GM18868 (cell line): Measurements from ENCODE around the gene MGME1.

ENCODE experiments used
- ATAC-seq: cut with Tn5 transposase; IDR thresholded peaks from one replicate; pipeline ENCODE4 v1.9.1; 2021; ENCODE audit warnings: mild to moderate bottlenecking, moderate library complexity; ENCODE audit not compliant: unreplicated experiment

Gene MGME1

GRCh38 chr20:17968366-17969277, at the start of gene MGME1, which contains the start of gene SNX5:
Gene MGME1, plus strand, starts transcription at chr20:17969018. Its CDS starts 842 bp downstream, at chr20:17969860.
Gene SNX5, minus strand, starts transcription at chr20:17968794. Its CDS starts 369 bp downstream, at chr20:17968425.
- peak; percentile 75 for ATAC-seq

- no peak for ATAC-seq
These were observed 49.7 kb upstream of the MGME1 start for GRCh38 chr20:17919149-17919548.

- no peak for ATAC-seq
These were observed 47.0 kb upstream of the MGME1 start for GRCh38 chr20:17921774-17922173.

DNA sequence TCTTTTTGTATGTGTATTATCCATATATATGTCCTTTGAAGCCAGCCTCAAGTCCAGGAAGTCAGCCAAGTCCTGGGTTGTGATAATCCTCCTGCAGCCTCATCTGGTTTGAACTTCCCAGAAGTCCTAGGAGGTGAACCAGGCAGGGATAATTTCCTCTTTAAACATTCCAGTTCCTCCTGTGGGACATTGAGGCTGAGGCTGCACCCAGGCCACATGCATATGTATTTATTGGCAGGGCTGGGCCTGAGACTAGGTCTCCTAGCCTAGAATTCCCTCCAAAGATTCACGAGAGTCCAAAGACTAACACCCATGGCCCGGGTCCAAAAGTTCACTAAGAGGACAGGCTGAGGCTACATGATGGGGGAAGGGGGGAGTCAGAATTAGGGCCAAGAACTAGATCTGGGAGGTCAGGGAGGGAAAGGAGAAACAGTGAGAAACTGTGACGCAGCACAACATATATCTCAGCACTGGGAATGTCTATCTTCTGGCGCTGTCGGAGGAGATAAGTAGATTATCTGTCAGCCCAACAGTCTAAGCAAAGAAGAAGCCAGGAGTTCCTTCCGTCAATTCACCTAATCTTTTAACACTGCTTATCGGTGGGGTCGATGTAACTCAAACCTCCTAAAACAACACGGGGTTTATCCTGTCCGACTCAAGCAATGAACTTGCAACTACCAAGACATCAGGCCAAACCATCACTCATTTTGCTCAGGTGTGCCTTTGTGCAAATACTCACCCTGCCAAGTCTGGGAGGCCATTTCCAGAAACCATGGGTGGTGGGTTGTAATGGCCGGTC, 43.5 kb upstream of the MGME1 start:
- ATAC-seq: no peak

DNA sequence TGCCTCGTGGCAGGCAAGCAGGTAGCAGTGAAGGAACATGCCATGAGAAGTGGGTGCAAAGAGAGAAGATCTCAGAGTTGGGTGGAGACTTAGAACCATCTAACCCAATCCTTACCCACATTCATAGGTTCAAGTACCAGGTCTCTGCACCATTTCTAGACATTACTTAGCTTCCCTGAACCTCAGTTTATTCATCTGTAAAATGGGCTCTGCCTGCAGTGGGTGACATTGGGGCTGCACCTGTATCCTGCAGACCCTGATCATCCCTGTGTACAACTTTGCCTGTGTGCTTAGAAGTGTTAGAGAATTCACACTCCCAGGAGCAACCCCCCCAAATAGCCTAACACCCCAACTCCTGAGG, 42.9 kb upstream of the MGME1 start:
- no peak for ATAC-seq

DNA sequence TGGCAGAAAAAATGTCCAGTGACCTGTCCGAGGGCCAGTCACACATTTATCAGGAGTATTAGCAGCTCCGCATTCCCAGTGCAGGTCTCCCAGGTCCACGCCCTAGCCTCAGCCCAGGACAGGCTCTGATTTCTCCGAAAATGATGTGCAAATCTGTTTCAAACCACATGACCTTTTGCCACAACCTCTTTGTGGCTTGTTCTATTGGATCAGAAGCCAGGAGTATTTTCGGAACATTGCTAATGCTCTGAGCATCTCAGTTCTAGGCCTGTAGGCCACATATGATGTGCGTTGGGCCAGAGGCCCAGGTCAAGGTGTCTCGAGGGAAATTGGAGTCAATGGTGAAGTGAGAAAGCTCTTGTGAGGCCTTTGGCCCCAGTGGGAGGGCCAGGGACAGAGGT, 40.6 kb upstream of the MGME1 start:
- no peak for ATAC-seq

- ATAC-seq: no peak
These were observed 40.0 kb upstream of the MGME1 start for GRCh38 chr20:17928633-17929311.

DNA sequence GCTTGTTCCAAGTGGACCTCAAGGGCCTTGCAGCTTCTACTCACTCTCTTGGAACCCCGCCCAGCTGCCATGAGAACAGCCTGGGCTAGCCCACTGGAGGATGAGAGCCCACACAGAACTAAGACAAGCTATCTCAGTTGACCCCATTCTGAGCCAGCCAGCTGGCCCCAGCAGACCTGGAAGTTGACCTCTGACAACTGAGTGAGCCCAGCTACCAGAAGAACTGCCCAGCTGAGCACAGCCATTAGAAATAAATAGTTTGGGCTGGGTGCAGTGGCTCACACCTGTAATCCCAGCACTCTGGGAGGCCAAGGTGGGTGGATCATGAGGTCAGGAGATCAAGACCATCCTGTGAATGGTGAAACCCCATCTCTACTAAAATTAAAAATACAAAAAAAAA, 37.3 kb upstream of the MGME1 start:
- ATAC-seq: no peak

- no peak for ATAC-seq
These were observed 36.4 kb upstream of the MGME1 start for GRCh38 chr20:17932396-17932795.

DNA sequence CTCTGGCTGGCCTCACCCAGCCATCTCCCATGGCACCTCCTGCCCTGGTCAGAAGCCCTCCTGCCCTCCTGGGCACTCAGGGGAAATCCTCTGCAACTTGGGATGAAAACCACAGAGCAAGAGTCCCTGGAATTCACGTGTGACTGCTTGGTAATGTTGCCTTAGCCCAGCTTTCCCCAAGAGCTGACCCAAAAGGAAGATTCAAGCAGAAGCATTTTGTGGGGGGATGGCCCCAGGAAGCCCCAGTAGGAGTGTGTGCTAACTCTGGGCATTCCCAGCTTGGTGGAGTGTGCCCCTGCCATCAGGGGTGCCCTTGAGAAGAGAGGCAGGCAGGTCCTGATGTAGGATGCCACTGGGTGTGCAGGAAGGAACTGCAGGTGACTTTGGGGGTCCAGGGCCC, 35.7 kb upstream of the MGME1 start:
- no peak for ATAC-seq

DNA sequence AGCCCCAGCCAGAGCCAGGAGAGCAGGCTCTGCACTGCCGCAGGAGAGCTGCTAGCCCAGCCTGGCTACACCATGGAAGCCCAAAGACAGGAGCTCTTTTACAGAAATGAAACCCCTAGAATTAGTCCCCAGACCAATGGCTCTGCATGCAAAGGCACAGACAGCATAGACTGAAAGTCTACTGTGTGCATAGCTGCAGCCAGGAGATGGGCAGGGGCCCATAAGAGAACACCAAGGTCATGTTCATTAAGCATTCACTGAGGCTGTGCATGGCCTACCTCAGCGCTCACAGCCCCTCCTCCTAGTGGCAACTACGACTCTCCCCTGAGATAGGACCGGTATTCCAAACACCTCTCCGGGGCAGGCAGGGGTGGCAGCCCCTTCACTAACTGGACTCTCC, 35.1 kb upstream of the MGME1 start:
- peak; percentile 82 for ATAC-seq

DNA sequence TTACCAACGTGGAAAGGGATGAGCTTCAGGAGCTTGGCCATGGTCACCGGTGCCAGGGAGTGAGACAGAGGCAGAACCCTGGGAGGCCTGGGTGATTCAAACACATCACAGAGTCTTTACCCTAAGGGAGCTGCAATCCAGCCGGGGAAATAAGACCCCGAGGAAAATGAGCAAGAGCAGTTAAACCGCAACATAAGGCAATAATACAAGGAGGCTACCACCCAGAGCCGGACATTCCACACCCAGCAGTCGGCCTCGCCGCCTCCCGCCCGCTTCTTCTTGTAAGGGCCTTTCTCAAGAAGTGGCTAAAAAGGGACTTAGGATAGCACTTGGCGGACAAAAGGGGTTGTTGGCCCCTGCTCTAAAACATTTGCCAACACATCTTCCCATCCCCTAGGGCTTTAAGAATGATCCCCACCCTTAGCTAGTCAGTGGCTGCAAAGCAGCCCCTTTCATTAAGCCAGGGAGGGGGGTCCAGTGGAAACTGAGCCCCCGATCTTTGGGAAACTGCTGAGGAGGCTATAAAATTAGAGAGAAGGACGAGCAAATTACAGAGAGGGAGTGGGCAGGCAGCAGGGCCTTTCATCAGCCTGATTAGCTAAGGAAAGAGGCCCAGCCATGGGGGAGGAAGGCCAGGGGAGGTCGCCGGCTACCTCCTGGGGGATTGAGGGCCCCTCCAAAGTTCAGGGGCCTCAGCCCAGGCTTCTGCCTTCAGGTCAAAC, 34.5 kb upstream of the MGME1 start:
- no peak for ATAC-seq

DNA sequence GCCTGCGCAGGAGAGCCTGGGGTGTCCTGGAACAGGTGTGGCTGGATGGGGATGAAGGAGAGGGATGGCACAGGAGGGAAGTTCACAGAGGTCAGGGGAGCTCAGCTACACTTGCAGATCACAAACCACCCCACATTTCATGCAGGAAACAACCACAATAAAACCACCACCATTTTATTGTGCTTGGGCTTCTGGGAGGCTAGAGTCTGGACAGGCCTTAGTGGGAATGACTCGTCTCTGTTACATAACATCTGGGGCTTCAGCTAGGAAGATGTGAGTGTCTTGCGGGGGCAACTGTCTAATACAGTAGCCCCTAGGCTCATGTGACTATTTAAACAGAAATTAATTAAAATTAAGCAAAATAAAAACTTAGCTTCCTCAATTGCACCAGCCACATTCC, 33.6 kb upstream of the MGME1 start:
- no peak for ATAC-seq

DNA sequence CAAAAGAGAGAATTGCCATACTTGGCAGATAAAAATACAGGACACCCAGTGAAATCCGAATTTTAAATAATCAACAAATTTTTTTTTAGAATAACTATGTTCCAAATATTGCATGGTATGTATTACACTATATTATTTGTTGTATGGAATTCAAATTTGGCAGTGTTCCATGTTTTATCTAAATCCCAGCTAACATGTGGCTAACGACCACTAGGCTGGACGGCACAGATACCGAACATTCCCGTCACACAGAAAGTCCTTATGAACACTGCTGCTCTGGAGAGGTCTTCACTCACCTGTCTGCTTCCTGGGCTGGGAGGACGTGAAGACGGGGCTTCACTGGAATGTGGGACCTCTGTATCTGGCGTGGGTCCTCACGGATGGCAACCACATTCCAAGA, 33.1 kb upstream of the MGME1 start:
- no peak for ATAC-seq

- ATAC-seq: no peak
These were observed 32.5 kb upstream of the MGME1 start for GRCh38 chr20:17936286-17936760.

DNA sequence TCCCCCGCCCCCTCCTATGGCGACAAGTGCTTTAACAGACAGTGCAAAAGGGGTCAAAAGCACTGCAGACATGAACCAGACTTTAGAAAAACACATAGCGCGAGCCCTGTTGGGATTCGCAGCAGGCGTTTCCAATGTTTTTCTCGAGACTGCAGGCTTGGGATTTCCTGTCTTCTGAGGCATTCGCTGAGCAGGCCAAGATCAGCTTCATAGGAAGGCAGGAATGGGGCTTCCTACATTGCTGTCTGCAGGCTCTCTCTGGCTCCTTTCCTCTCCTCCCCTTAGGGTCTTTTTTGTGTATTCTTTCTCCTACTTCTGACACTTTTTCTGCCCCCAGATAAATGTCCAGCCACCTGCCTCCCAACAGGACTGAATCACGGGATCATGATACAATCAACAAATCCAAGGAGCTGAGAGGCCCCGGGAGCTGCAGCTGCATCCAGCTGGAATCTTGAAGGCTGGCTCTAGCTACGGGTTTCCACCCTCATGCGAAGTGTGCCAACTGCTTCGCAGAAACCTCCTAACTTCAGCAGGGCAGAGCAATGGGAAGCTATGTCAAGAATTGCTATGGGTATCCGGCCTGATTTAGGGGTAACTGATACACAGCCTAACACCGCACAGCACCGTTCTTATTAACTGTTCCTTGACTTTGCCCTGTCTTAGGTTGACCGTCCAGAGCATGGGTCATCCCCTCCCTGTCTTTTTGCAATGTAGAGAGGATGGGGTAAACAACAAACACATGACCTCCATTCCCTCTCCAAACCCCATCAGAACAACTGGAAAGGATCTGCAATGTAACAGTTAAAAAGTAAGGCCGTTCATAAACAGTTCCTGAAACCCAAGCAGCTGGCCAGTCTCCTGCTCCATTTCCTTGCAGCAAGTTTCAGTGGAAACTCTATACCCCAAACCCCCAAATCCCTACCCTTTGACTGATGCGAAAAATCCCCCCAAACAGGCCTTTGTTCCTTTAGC, 31.8 kb upstream of the MGME1 start:
- ATAC-seq: no peak

DNA sequence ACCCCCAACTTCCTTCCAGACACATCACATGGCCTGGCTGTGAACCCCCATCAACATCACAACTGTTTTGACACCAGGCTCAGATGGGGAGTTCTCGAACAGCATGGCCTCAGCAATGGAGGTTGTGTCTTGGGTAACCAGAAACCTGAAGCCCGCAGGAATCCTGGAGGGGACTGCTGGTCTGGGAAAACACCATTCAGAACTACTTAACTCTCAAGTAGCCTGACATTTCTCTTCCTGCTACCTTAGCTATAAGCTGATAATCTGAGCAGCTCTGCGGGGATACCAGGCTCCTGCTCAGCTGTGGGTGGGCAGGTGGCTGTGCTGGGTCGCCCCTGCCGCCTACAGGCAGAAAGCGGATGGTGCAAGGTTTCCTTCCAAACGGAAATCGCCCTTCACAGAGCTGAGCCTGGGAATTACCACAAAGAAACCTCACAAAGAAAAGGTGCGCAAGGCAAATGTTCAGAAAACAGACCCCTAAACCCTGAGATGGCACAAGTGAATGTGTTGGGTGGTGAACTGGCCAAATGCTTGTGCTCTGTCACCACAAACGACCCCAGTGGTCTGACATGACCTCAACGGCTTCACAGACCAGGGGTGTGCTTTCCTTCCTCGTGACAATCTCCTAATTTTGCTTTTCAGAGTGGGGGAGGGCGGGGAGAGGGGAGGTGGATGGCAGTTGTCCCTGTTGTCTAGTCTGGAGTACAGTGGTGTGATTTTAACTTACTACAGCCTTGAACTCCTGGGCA, 29.8 kb upstream of the MGME1 start:
- ATAC-seq: peak; percentile 73

DNA sequence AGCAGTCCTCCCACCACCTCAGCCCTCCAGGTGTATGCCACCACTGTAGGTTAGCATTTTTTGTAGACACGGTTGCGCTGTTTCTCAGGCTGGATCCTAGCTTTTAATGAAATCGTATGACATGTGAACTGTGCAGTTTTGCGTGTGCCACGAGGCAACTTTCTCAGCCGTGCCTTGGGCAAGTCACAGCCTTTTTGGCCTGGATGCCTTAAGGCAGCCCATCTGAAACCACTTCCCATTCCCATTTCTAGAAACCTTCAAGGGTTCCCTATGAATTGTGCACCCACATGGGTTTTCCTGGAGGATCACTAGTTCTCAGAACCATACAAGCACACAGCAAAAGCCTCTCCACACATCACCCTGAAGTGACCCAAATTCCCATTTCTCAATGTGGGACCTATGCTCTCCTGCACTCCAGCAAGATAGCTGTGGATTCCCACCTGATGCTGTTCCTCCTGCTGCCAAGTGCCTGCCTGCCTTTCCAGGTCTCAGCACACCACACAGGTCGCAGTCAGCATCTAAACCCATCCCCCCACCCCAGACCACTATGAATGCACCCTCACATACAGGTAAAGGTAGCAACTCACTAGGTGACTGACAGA, 29.1 kb upstream of the MGME1 start:
- peak; percentile 1 for ATAC-seq
